HG03064 (cell line): ENCODE data around the gene LMO7.

Experiments used
- ATAC-seq: cut with Tn5 transposase; IDR thresholded peaks from one replicate; pipeline ENCODE4 v1.9.1; 2021; ENCODE audit warnings: low read depth; ENCODE audit not compliant: unreplicated experiment

Gene LMO7

GRCh38 chr13:75830842-75831241 lies 194.7 kb downstream of the LMO7 start:
- no peak for ATAC-seq

- ATAC-seq = no peak
These were observed 195.3 kb downstream of the LMO7 start for GRCh38 chr13:75831389-75831788.

- no peak for ATAC-seq
These were observed 196.7 kb downstream of the LMO7 start for GRCh38 chr13:75832812-75833211.

- ATAC-seq = no peak
These were observed 200.3 kb downstream of the LMO7 start for GRCh38 chr13:75836441-75836840.

- no peak for ATAC-seq
These were observed 202.4 kb downstream of the LMO7 start for GRCh38 chr13:75838366-75839005.

- no peak for ATAC-seq
These were observed 203.3 kb downstream of the LMO7 start for GRCh38 chr13:75839406-75839805.

- ATAC-seq = no peak
These were observed 205.8 kb downstream of the LMO7 start for GRCh38 chr13:75841905-75842304.

- ATAC-seq = no peak
These were observed 206.9 kb downstream of the LMO7 start for GRCh38 chr13:75843074-75843473.

GRCh38 chr13:75843991-75844390 lies 207.9 kb downstream of the LMO7 start:
- no peak for ATAC-seq

- no peak for ATAC-seq
These were observed 211.5 kb downstream of the LMO7 start for GRCh38 chr13:75847588-75847987.

GRCh38 chr13:75850916-75851315 lies 214.8 kb downstream of the LMO7 start:
- ATAC-seq = no peak

- ATAC-seq = no peak
These were observed 219.1 kb downstream of the LMO7 start for GRCh38 chr13:75855216-75855615.

GRCh38 chr13:75855847-75856246 lies 219.7 kb downstream of the LMO7 start:
- no peak for ATAC-seq

- no peak for ATAC-seq
These were observed 221.2 kb downstream of the LMO7 start for GRCh38 chr13:75857291-75857690.

- ATAC-seq = no peak
These were observed 224.8 kb downstream of the LMO7 start for GRCh38 chr13:75860935-75861334.

GRCh38 chr13:75861786-75862185 lies 225.7 kb downstream of the LMO7 start:
- no peak for ATAC-seq

GRCh38 chr13:75864718-75865117 lies 228.6 kb downstream of the LMO7 start:
- ATAC-seq = no peak

GRCh38 chr13:75867379-75868117 lies 231.4 kb downstream of the LMO7 start:
- no peak for ATAC-seq

- ATAC-seq = no peak
These were observed 233.9 kb downstream of the LMO7 start for GRCh38 chr13:75869981-75870380.

- ATAC-seq = no peak
These were observed 234.3 kb downstream of the LMO7 start for GRCh38 chr13:75870397-75870903.

GRCh38 chr13:75871059-75871458 lies 234.9 kb downstream of the LMO7 start:
- ATAC-seq = no peak

- ATAC-seq = no peak
These were observed 236.8 kb downstream of the LMO7 start for GRCh38 chr13:75872980-75873379.
